ENCODE measurements around the gene TMEM131.

The TMEM131 gene

GRCh38 chr2:97870396-97870843 lies 125.3 kb downstream of the TMEM131 start:
- peaks cover 20% of the 10 kb centered on the region for H3K79me1 ChIP-seq (replicated peaks; ENCODE audit: low read length, poor library complexity, severe bottlenecking)
- H2BK120ac ChIP-seq (ENCODE audit: low read depth, low read length): no peak overlapping the region
- peak; percentile 96 for DNase-seq
- no peak overlapping the region for H3K4me2 ChIP-seq (ENCODE audit: low read length, poor library complexity, severe bottlenecking)
- no peak overlapping the region for H4K8ac ChIP-seq (ENCODE audit: low read length)
- H3K27ac ChIP-seq (ENCODE audit: low read length, poor library complexity, severe bottlenecking): peak overlapping the region; percentile 77
- H2AK5ac ChIP-seq (ENCODE audit: low read length, severe bottlenecking): no peak overlapping the region
- no peak overlapping the region for H2AFZ ChIP-seq (ENCODE audit: low read depth, low read length)
- H3K4me3 ChIP-seq (ENCODE audit: insufficient read depth in 1 of 2, low read depth in 1 of 2, low read length in 2 of 2): peak overlapping the region in 1 of 2 experiments; percentile 46
- peaks cover 11% of the 10 kb centered on the region for H3K9me3 ChIP-seq (ENCODE audit: control insufficient read depth, low read length)
- no peak overlapping the region for H3K4ac ChIP-seq (ENCODE audit: low read depth in 1 of 2, low read length in 2 of 2)
- H4K91ac ChIP-seq (ENCODE audit: low read length): no peak overlapping the region
- H2BK12ac ChIP-seq (ENCODE audit: low read length in 2 of 2): no peak overlapping the region
- H3K36me3 ChIP-seq (ENCODE audit: control insufficient read depth in 1 of 2, insufficient read depth in 2 of 2, low read depth in 1 of 2, low read length in 2 of 2): peaks cover 0 to 7% of the 10 kb centered on the region in 2 experiments
- no peak overlapping the region for H3K14ac ChIP-seq (ENCODE audit: low read length in 2 of 2)
- H2BK15ac ChIP-seq (ENCODE audit: low read depth, poor library complexity, severe bottlenecking): no peak overlapping the region
- H3K4me1 ChIP-seq (ENCODE audit: control insufficient read depth, insufficient read depth, low read depth, low read length): peaks cover 5% of the 10 kb centered on the region
- no peak overlapping the region for H3K18ac ChIP-seq (ENCODE audit: low read depth in 1 of 2, low read length in 2 of 2)
- no peak overlapping the region for H2BK5ac ChIP-seq (ENCODE audit: low read depth, low read length, poor library complexity, severe bottlenecking)
- peak overlapping the region; percentile 82 for H3K9ac ChIP-seq (ENCODE audit: low read length)
- WGBS: 3% methylated on average over 2 of the region's 4 CpGs
- H3K23ac ChIP-seq (ENCODE audit: low read length in 2 of 2): no peak overlapping the region
- H3K27me3 ChIP-seq (ENCODE audit: control insufficient read depth in 1 of 2, insufficient read depth in 1 of 2, low read length in 2 of 2): no peaks in the 10 kb centered on the region

GRCh38 chr2:97869722-97870346 lies 125.9 kb downstream of the TMEM131 start:
- Histone ChIP-seq H3K18ac (ENCODE audit: low read depth in 1 of 2, low read length in 2 of 2) (peak overlapping the region; percentile 0 to 37), H2BK5ac (ENCODE audit: low read depth, low read length, poor library complexity, severe bottlenecking) (no peak overlapping the region), H3K4me3 (ENCODE audit: insufficient read depth in 1 of 2, low read depth in 1 of 2, low read length in 2 of 2) (peak overlapping the region in 1 of 2 experiments; percentile 46), H2BK15ac (ENCODE audit: low read depth, poor library complexity, severe bottlenecking) (no peak overlapping the region), H3K9me3 (ENCODE audit: control insufficient read depth, low read length) (peaks cover 16% of the 10 kb centered on the region), H2AFZ (ENCODE audit: low read depth, low read length) (no peak overlapping the region), H2BK120ac (ENCODE audit: low read depth, low read length) (peak overlapping the region; percentile 71), H3K36me3 (ENCODE audit: control insufficient read depth in 1 of 2, insufficient read depth in 2 of 2, low read depth in 1 of 2, low read length in 2 of 2) (peaks cover 0 to 7% of the 10 kb centered on the region in 2 experiments), H3K14ac (ENCODE audit: low read length in 2 of 2) (no peak overlapping the region), H3K27me3 (ENCODE audit: control insufficient read depth in 1 of 2, insufficient read depth in 1 of 2, low read length in 2 of 2) (no peaks in the 10 kb centered on the region), H4K8ac (ENCODE audit: low read length) (peak overlapping the region; percentile 35), H2BK12ac (ENCODE audit: low read length in 2 of 2) (peak overlapping the region in 1 of 2 experiments; percentile 48), H3K4me1 (ENCODE audit: control insufficient read depth, insufficient read depth, low read depth, low read length) (peaks cover 5% of the 10 kb centered on the region), H3K27ac (ENCODE audit: low read length, poor library complexity, severe bottlenecking) (peak overlapping the region; percentile 83), H3K79me1 (replicated peaks; ENCODE audit: low read length, poor library complexity, severe bottlenecking) (peaks cover 22% of the 10 kb centered on the region), H2AK5ac (ENCODE audit: low read length, severe bottlenecking) (peak overlapping the region; percentile 53), H3K23ac (ENCODE audit: low read length in 2 of 2) (no peak overlapping the region), H4K91ac (ENCODE audit: low read length) (peak overlapping the region; percentile 34), H3K4me2 (ENCODE audit: low read length, poor library complexity, severe bottlenecking) (no peak overlapping the region), H3K9ac (ENCODE audit: low read length) (peak overlapping the region; percentile 82), H3K4ac (ENCODE audit: low read depth in 1 of 2, low read length in 2 of 2) (no peak overlapping the region)
- 53% methylated on average over 6 of the region's 6 CpGs for WGBS
- no peak for DNase-seq

GRCh38 chr2:97868986-97869721 lies 126.6 kb downstream of the TMEM131 start:
- peak overlapping the region; percentile 71 for H2BK120ac ChIP-seq (ENCODE audit: low read depth, low read length)
- peak overlapping the region; percentile 30 for H3K4me2 ChIP-seq (ENCODE audit: low read length, poor library complexity, severe bottlenecking)
- 37% methylated on average over 5 of the region's 5 CpGs for WGBS
- no peak overlapping the region for H2BK12ac ChIP-seq (ENCODE audit: low read length in 2 of 2)
- H3K27ac ChIP-seq (ENCODE audit: low read length, poor library complexity, severe bottlenecking): peak overlapping the region; percentile 83
- H3K27me3 ChIP-seq (ENCODE audit: control insufficient read depth in 1 of 2, insufficient read depth in 1 of 2, low read length in 2 of 2): no peaks in the 10 kb centered on the region
- H3K4me1 ChIP-seq (ENCODE audit: control insufficient read depth, insufficient read depth, low read depth, low read length): peaks cover 5% of the 10 kb centered on the region
- H3K9me3 ChIP-seq (ENCODE audit: control insufficient read depth, low read length): peaks cover 16% of the 10 kb centered on the region
- peaks cover 0 to 7% of the 10 kb centered on the region in 2 experiments for H3K36me3 ChIP-seq (ENCODE audit: control insufficient read depth in 1 of 2, insufficient read depth in 2 of 2, low read depth in 1 of 2, low read length in 2 of 2)
- H3K4ac ChIP-seq (ENCODE audit: low read depth in 1 of 2, low read length in 2 of 2): no peak overlapping the region
- H4K91ac ChIP-seq (ENCODE audit: low read length): peak overlapping the region; percentile 34
- no peak overlapping the region for H3K14ac ChIP-seq (ENCODE audit: low read length in 2 of 2)
- no peak overlapping the region for H2BK15ac ChIP-seq (ENCODE audit: low read depth, poor library complexity, severe bottlenecking)
- peaks cover 26% of the 10 kb centered on the region for H3K79me1 ChIP-seq (replicated peaks; ENCODE audit: low read length, poor library complexity, severe bottlenecking)
- H3K23ac ChIP-seq (ENCODE audit: low read length in 2 of 2): no peak overlapping the region
- peak overlapping the region; percentile 35 for H4K8ac ChIP-seq (ENCODE audit: low read length)
- peak overlapping the region; percentile 82 for H3K9ac ChIP-seq (ENCODE audit: low read length)
- peak; percentile 98 for DNase-seq
- no peak overlapping the region for H2AK5ac ChIP-seq (ENCODE audit: low read length, severe bottlenecking)
- no peak overlapping the region for H2AFZ ChIP-seq (ENCODE audit: low read depth, low read length)
- H3K18ac ChIP-seq (ENCODE audit: low read depth in 1 of 2, low read length in 2 of 2): peak overlapping the region; percentile 0 to 37
- peak overlapping the region in 1 of 2 experiments; percentile 46 for H3K4me3 ChIP-seq (ENCODE audit: insufficient read depth in 1 of 2, low read depth in 1 of 2, low read length in 2 of 2)
- no peak overlapping the region for H2BK5ac ChIP-seq (ENCODE audit: low read depth, low read length, poor library complexity, severe bottlenecking)

- Histone ChIP-seq H3K23ac (ENCODE audit: low read length in 2 of 2) (no peak overlapping the region), H2AFZ (ENCODE audit: low read depth, low read length) (no peak overlapping the region), H4K91ac (ENCODE audit: low read length) (no peak overlapping the region), H2BK12ac (ENCODE audit: low read length in 2 of 2) (no peak overlapping the region), H2BK5ac (ENCODE audit: low read depth, low read length, poor library complexity, severe bottlenecking) (no peak overlapping the region), H2AK5ac (ENCODE audit: low read length, severe bottlenecking) (no peak overlapping the region), H3K9me3 (ENCODE audit: control insufficient read depth, low read length) (peaks cover 13% of the 10 kb centered on the region), H3K4me3 (ENCODE audit: insufficient read depth in 1 of 2, low read depth in 1 of 2, low read length in 2 of 2) (no peak overlapping the region), H3K27me3 (ENCODE audit: control insufficient read depth in 1 of 2, insufficient read depth in 1 of 2, low read length in 2 of 2) (no peaks in the 10 kb centered on the region), H3K36me3 (ENCODE audit: control insufficient read depth in 1 of 2, insufficient read depth in 2 of 2, low read depth in 1 of 2, low read length in 2 of 2) (peaks cover 11 to 14% of the 10 kb centered on the region in 2 experiments), H3K27ac (ENCODE audit: low read length, poor library complexity, severe bottlenecking) (no peak overlapping the region), H2BK15ac (ENCODE audit: low read depth, poor library complexity, severe bottlenecking) (no peak overlapping the region), H3K18ac (ENCODE audit: low read depth in 1 of 2, low read length in 2 of 2) (no peak overlapping the region), H4K8ac (ENCODE audit: low read length) (no peak overlapping the region), H3K4me2 (ENCODE audit: low read length, poor library complexity, severe bottlenecking) (no peak overlapping the region), H3K9ac (ENCODE audit: low read length) (no peak overlapping the region), H3K4ac (ENCODE audit: low read depth in 1 of 2, low read length in 2 of 2) (no peak overlapping the region), H3K4me1 (ENCODE audit: control insufficient read depth, insufficient read depth, low read depth, low read length) (peaks cover 2% of the 10 kb centered on the region), H2BK120ac (ENCODE audit: low read depth, low read length) (no peak overlapping the region), H3K14ac (ENCODE audit: low read length in 2 of 2) (no peak overlapping the region), H3K79me1 (replicated peaks; ENCODE audit: low read length, poor library complexity, severe bottlenecking) (peaks cover 32% of the 10 kb centered on the region)
- DNase-seq: no peak
- no CpG with 5 or more reads among the region's 3 CpGs for WGBS
Measured at GRCh38 chr2:97863829-97864228, 131.9 kb downstream of the TMEM131 start.
